HTERT RPE-1 (cell line): ENCODE results near the gene SCN2A.
"Not testable (repeated sequence)": the region's sequence is repeated elsewhere in the genome, so short reads cannot be mapped to it uniquely, and the experiment has no call there.

Experiments used
- in situ Hi-C: fragments of 300-500 bp; cut with MboI; formaldehyde crosslinking; loops from 4 replicates; pipeline ENCODE4 v1.14.3; 2020; ENCODE audit warnings: low sequenced_read_pairs

SCN2A gene

GRCh38 chr2:165312999-165313398, 73.8 kb downstream of the SCN2A start:
- in situ Hi-C loops, result no loop called here

GRCh38 chr2:165313509-165313908, 74.3 kb downstream of the SCN2A start:
- in situ Hi-C loops, result no loop called here

GRCh38 chr2:165328272-165328671, 89.1 kb downstream of the SCN2A start:
- in situ Hi-C loops, result no loop called here

GRCh38 chr2:165344276-165344675, 105.1 kb downstream of the SCN2A start:
- in situ Hi-C loops, result not testable (repeated sequence)

GRCh38 chr2:165348441-165348840, 109.2 kb downstream of the SCN2A start:
- in situ Hi-C loops, result no loop called here

- in situ Hi-C loops, result no loop called here
Measured at GRCh38 chr2:165349181-165349580, 110.0 kb downstream of the SCN2A start.

GRCh38 chr2:165357758-165358157, 118.5 kb downstream of the SCN2A start:
- in situ Hi-C loops, result no loop called here

- in situ Hi-C loops, result no loop called here
Measured at GRCh38 chr2:165361514-165361913, 122.3 kb downstream of the SCN2A start.

- in situ Hi-C loops, result no loop called here
Measured at GRCh38 chr2:165369131-165369897, 130.1 kb downstream of the SCN2A start.

- in situ Hi-C loops, result no loop called here
Measured at GRCh38 chr2:165369898-165370296, 130.7 kb downstream of the SCN2A start.

- in situ Hi-C loops, result no loop called here
Measured at GRCh38 chr2:165371356-165371755, 132.1 kb downstream of the SCN2A start.

GRCh38 chr2:165373278-165374010, 134.2 kb downstream of the SCN2A start:
- in situ Hi-C loops, result no loop called here

GRCh38 chr2:165376571-165376975, 137.4 kb downstream of the SCN2A start:
- in situ Hi-C loops, result no loop called here

GRCh38 chr2:165382362-165382761, 143.1 kb downstream of the SCN2A start:
- in situ Hi-C loops, result no loop called here

- in situ Hi-C loops, result no loop called here
Measured at GRCh38 chr2:165390875-165391274, 151.7 kb downstream of the SCN2A start.

GRCh38 chr2:165391791-165392190, 152.6 kb downstream of the SCN2A start:
- in situ Hi-C loops, result no loop called here

GRCh38 chr2:165398603-165399002, 159.4 kb downstream of the SCN2A start:
- in situ Hi-C loops, result not testable (repeated sequence)

GRCh38 chr2:165401285-165401852, 162.2 kb downstream of the SCN2A start:
- in situ Hi-C loops, result no loop called here

- in situ Hi-C loops, result no loop called here
Measured at GRCh38 chr2:165402162-165402561, 162.9 kb downstream of the SCN2A start.

GRCh38 chr2:165406173-165406572, 167.0 kb downstream of the SCN2A start:
- in situ Hi-C loops, result no loop called here

- in situ Hi-C loops, result no loop called here
Measured at GRCh38 chr2:165407466-165407865, 168.3 kb downstream of the SCN2A start.

- in situ Hi-C loops, result no loop called here
Measured at GRCh38 chr2:165408186-165408585, 169.0 kb downstream of the SCN2A start.
